ENCODE results near the gene PRKCZ. TPM values are rescaled to one million over a fixed set of nuclear protein-coding genes. Genes with fewer than 3 reads are reported as not detected.

The PRKCZ gene
- total RNA-seq, 1 experiment from 2014 or later = 36.0 TPM

GRCh38 chr1:2124446-2125198 is 74.4 kb downstream of the PRKCZ start:
- no TSS peak for BruUV-seq (replicated peaks)
- H2AFZ ChIP-seq = no peak overlapping the region
- DNase-seq = no peak
- H3K27me3 ChIP-seq (ENCODE audit: insufficient read depth, low read depth) = no peaks in the 10 kb centered on the region
- no peak overlapping the region for H3K27ac ChIP-seq
- ChIA-PET POLR2A (ENCODE audit: unreplicated experiment) (no interaction called here), CTCF (no interaction called here)
- TF ChIP-seq EZH2 (IDR thresholded peaks at IDR 0.05; ENCODE audit: low read depth) (no peak), CTCF (conservative IDR thresholded peaks at IDR 0.05) (no peak)
- no peaks in the 10 kb centered on the region for H4K20me1 ChIP-seq (ENCODE audit: insufficient read depth)
- H3K79me2 ChIP-seq (ENCODE audit: low read depth) = no peaks in the 10 kb centered on the region
- H3K4me3 ChIP-seq = no peak overlapping the region
- H3K9me3 ChIP-seq (ENCODE audit: insufficient read depth, low read depth) = no peaks in the 10 kb centered on the region
- no peaks in the 10 kb centered on the region for H3K36me3 ChIP-seq (ENCODE audit: low read depth)
- intact Hi-C loops (cut with micrococcal nuclease; ENCODE audit: unreplicated experiment) = no loop called here
- H3K4me1 ChIP-seq (replicated peaks; ENCODE audit: insufficient read depth) = no peaks in the 10 kb centered on the region
- H3K9me2 ChIP-seq (ENCODE audit: insufficient read depth) = no peaks in the 10 kb centered on the region
- H3F3A ChIP-seq (ENCODE audit: insufficient read depth, low read depth) = no peaks in the 10 kb centered on the region
- H3K4me2 ChIP-seq = no peak overlapping the region

- TF ChIP-seq EZH2 (IDR thresholded peaks at IDR 0.05; ENCODE audit: low read depth) (no peak), CTCF (conservative IDR thresholded peaks at IDR 0.05) (no peak)
- intact Hi-C loops (cut with micrococcal nuclease; ENCODE audit: unreplicated experiment) = no loop called here
Observed at GRCh38 chr1:2125350-2126211, 75.4 kb downstream of the PRKCZ start.

GRCh38 chr1:2126331-2127186 is 76.3 kb downstream of the PRKCZ start:
- ChIA-PET CTCF (no interaction called here), POLR2A (ENCODE audit: unreplicated experiment) (no interaction called here)
- H3K36me3 ChIP-seq (ENCODE audit: low read depth) = no peaks in the 10 kb centered on the region
- no peaks in the 10 kb centered on the region for H3K9me2 ChIP-seq (ENCODE audit: insufficient read depth)
- H3K4me1 ChIP-seq (replicated peaks; ENCODE audit: insufficient read depth) = peaks cover 4% of the 10 kb centered on the region; the same call in 1 of the 2 replicates
- H2AFZ ChIP-seq = no peak overlapping the region
- DNase-seq = no peak
- no peak overlapping the region for H3K27ac ChIP-seq
- H3K27me3 ChIP-seq (ENCODE audit: insufficient read depth, low read depth) = no peaks in the 10 kb centered on the region
- no peak for TF ChIP-seq EZH2 (IDR thresholded peaks at IDR 0.05; ENCODE audit: low read depth)
- no peak for TF ChIP-seq CTCF (conservative IDR thresholded peaks at IDR 0.05)
- peaks cover 2% of the 10 kb centered on the region; the same call in 1 of the 2 replicates for H3F3A ChIP-seq (ENCODE audit: insufficient read depth, low read depth)
- H3K9me3 ChIP-seq (ENCODE audit: insufficient read depth, low read depth) = no peaks in the 10 kb centered on the region
- no TSS peak for BruUV-seq (replicated peaks)
- no peak overlapping the region for H3K4me2 ChIP-seq
- no peak overlapping the region for H3K4me3 ChIP-seq
- intact Hi-C loops (cut with micrococcal nuclease; ENCODE audit: unreplicated experiment) = no loop called here
- no peaks in the 10 kb centered on the region for H3K79me2 ChIP-seq (ENCODE audit: low read depth)
- no peaks in the 10 kb centered on the region for H4K20me1 ChIP-seq (ENCODE audit: insufficient read depth)

More at GRCh38 chr1:2125350-2126211, 75.4 kb downstream of the PRKCZ start:
- no TSS peak for BruUV-seq (replicated peaks)
- Histone ChIP-seq H3K4me2 (no peak overlapping the region), H3K36me3 (ENCODE audit: low read depth) (no peaks in the 10 kb centered on the region), H3K9me2 (ENCODE audit: insufficient read depth) (no peaks in the 10 kb centered on the region), H3K4me1 (replicated peaks; ENCODE audit: insufficient read depth) (no peaks in the 10 kb centered on the region), H3F3A (ENCODE audit: insufficient read depth, low read depth) (no peaks in the 10 kb centered on the region), H3K9me3 (ENCODE audit: insufficient read depth, low read depth) (no peaks in the 10 kb centered on the region), H2AFZ (no peak overlapping the region), H3K27ac (no peak overlapping the region), H3K79me2 (ENCODE audit: low read depth) (no peaks in the 10 kb centered on the region), H3K27me3 (ENCODE audit: insufficient read depth, low read depth) (no peaks in the 10 kb centered on the region), H4K20me1 (ENCODE audit: insufficient read depth) (no peaks in the 10 kb centered on the region), H3K4me3 (no peak overlapping the region)
- ChIA-PET POLR2A (ENCODE audit: unreplicated experiment) (no interaction called here), CTCF (no interaction called here)
- no peak for DNase-seq

All from PC-9 (cell line).